ENCODE data around the gene CMTM8. TPM values are rescaled to one million over a fixed set of nuclear protein-coding genes. Genes with fewer than 3 reads are reported as not detected.

The CMTM8 gene
- total and polyA plus RNA-seq, 10 of the 15 experiments (the other 5 are each of a cell fraction or from before 2014, with no cell fraction given), result 0.11 to 0.23 TPM; not detected in 8

GRCh38 chr3:32257042-32257441 is 18.6 kb downstream of the CMTM8 start (continued):
- TF ChIP-seq, protein P1, sequence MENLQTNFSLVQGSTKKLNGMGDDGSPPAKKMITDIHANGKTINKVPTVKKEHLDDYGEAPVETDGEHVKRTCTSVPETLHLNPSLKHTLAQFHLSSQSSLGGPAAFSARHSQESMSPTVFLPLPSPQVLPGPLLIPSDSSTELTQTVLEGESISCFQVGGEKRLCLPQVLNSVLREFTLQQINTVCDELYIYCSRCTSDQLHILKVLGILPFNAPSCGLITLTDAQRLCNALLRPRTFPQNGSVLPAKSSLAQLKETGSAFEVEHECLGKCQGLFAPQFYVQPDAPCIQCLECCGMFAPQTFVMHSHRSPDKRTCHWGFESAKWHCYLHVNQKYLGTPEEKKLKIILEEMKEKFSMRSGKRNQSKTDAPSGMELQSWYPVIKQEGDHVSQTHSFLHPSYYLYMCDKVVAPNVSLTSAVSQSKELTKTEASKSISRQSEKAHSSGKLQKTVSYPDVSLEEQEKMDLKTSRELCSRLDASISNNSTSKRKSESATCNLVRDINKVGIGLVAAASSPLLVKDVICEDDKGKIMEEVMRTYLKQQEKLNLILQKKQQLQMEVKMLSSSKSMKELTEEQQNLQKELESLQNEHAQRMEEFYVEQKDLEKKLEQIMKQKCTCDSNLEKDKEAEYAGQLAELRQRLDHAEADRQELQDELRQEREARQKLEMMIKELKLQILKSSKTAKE (IDR thresholded peaks at IDR 0.05; ENCODE audit: low read depth, poor library complexity, severe bottlenecking), result no peak
- no peak for TF ChIP-seq NR2C2 (IDR thresholded peaks at IDR 0.05; ENCODE audit: borderline replicate concordance, control insufficient read depth, insufficient read length, low read depth)

DNA sequence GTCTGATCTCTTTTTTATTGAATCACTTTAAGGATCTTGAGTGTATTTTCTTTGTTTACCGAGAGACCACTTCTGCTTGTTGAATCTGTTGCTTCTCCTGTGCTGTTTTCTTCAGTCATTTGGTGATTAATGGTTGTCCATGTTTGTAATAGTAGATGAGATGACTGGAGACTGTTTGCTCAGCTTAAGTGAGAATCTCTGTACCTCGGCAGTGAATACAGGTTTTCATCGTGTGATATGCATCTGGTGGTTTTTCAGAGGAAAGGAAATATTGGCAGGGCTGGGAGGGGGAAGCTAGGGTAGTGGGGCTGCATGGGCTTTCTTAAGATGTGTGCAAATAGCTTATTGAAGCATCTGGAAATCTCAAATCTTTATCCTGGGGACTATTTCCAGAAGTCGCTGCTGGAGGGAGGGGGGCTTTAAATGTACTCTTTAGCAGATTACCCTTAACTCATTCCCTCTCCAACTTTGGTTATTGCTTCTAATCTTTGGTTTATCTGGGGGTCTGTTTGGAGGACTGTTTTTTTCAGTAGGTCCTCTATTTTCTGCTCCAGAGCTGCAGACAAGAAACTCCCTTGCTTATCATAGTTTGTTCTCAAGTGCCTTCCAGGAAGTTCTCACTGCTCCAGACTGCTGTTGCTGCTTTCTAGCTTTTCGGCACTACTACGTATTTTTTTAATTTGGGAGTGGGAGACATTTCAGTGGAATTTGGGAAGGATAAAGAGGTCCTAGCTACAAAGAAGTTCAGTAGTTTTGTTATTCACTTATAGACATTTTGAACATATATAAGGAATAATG is 19.4 kb downstream of the CMTM8 start:
- no peak for DNase-seq (ENCODE audit: low read depth, low spot score)
- POLR2A ChIA-PET, result no interaction called here
- Histone ChIP-seq H3K4me3 (no peak overlapping the region), H3K4me1 (ENCODE audit: control insufficient read depth, insufficient read depth, low read length) (no peaks in the 10 kb centered on the region), H3K9ac (ENCODE audit: control insufficient read depth, insufficient read depth, low read length) (no peak overlapping the region), H2AFZ (ENCODE audit: control insufficient read depth, low read depth, low read length) (no peak overlapping the region), H3K9me3 (replicated peaks; ENCODE audit: control insufficient read depth, insufficient read depth, low read length) (no peaks in the 10 kb centered on the region), H3K4me2 (ENCODE audit: control insufficient read depth, insufficient read depth) (no peak overlapping the region), H3K79me2 (ENCODE audit: control insufficient read depth, insufficient read depth, low read length) (no peaks in the 10 kb centered on the region), H4K20me1 (ENCODE audit: control insufficient read depth, insufficient read depth) (no peaks in the 10 kb centered on the region; the same call in 1 of the 2 replicates), H3K27me3 (replicated peaks in 1 of 2; ENCODE audit: control insufficient read depth in 2 of 2, insufficient read depth in 2 of 2, low read length in 1 of 2) (no peaks in the 10 kb centered on the region; a peak in 1 of 4 replicates), H3K36me3 (ENCODE audit: control insufficient read depth in 2 of 2, insufficient read depth in 2 of 2, low read length in 1 of 2) (no peaks in the 10 kb centered on the region), H3K27ac (ENCODE audit: control insufficient read depth, insufficient read depth) (no peak overlapping the region)
- SMC1A ChIA-PET (ENCODE audit: uncharacterized antibody, unreplicated experiment), result interaction anchor here (0.7 kb wide), 1 partner anchor 18 kb away, joined by 3 read pairs; no protein-coding TSS in a partner anchor
- RAD21 ChIA-PET (ENCODE audit: unreplicated experiment), result no interaction called here
- no peak for ATAC-seq
- no peak for FAIRE-seq
- 32% methylated on average over 6 of the region's 6 CpGs for WGBS (ENCODE audit: insufficient coverage, insufficient replicate concordance, low lambda C conversion rate, missing lambda C conversion rate)
- CTCF ChIA-PET, result no interaction called here
- BruUV-seq (replicated peaks), result no TSS peak
- TF ChIP-seq NR2C2 (IDR thresholded peaks at IDR 0.05; ENCODE audit: borderline replicate concordance, control insufficient read depth, insufficient read length, low read depth) (no peak), TCF3 (IDR thresholded peaks at IDR 0.05; ENCODE audit: borderline replicate concordance, insufficient read depth, low read depth, low read length) (no peak), RBBP5 (conservative IDR thresholded peaks at IDR 0.05) (no peak), SIN3A (IDR thresholded peaks at IDR 0.05; ENCODE audit: low read depth, low read length) (no peak), POLR2A (IDR thresholded peaks at IDR 0.05; ENCODE audit: low read depth, low read length) (no peak), ATF2 (IDR thresholded peaks at IDR 0.05; ENCODE audit: low read length) (no peak), MEF2A (IDR thresholded peaks at IDR 0.05; ENCODE audit: insufficient read depth, low read depth, low read length) (no peak)
- intact Hi-C loops (cut with micrococcal nuclease; ENCODE audit: unreplicated experiment), result no loop called here
- in situ Hi-C loops (cut with MboI), result no loop called here
